Activated CD4-positive, CD25-positive, alpha-beta regulatory T cell treated with anti-CD3 and anti-CD28 coated beads, Interleukin-2, amount 50 U/mL, for 72 hours (primary cell): Measurements from ENCODE around the gene MRPL9.
"Not testable (repeated sequence)": the region's sequence is repeated elsewhere in the genome, so short reads cannot be mapped to it uniquely, and the experiment has no call there.

Experiments
- DNase-seq: peaks from one replicate; pipeline ENCODE4 v3.0.0; 2021

The MRPL9 gene

DNA sequence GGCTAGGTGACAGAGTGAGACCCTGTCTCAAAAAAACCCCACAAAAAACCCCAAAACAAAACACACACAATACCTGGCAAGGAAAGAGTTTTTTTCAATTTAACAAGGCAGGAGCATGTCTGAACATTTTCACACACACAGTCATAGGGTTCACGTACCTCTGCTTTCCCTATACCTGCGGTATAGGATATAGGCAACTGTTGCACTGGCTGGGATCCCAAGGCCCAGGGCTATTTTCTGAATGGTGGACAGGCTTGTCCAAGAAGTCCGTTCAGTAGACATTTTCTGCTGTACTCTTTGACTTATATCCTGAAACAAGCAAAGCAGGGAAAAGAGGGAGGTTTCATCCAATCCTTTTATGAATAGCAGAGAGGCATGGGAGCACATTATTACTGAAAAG, 19.4 kb upstream of the MRPL9 start:
- DNase-seq = no peak

DNA sequence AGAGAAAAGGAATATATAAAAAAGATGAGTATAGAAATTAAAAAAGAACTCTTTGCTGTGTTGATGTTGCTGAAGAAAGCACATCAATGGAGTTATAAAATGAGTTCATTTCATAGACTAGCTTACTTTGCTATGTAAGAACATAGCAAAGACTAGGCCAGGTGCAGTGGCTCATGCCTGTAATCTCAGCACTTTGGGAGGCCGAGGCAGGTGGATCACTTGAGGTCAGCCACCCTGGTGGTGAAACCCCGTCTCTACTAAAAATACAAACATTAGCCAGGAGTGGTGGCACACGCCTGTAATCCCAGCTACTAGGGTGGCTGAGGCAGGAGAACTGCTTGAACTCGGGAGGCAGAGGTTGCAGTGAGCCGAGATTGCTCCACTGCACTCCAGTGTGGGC, 18.7 kb upstream of the MRPL9 start:
- not testable (repeated sequence) for DNase-seq

DNA sequence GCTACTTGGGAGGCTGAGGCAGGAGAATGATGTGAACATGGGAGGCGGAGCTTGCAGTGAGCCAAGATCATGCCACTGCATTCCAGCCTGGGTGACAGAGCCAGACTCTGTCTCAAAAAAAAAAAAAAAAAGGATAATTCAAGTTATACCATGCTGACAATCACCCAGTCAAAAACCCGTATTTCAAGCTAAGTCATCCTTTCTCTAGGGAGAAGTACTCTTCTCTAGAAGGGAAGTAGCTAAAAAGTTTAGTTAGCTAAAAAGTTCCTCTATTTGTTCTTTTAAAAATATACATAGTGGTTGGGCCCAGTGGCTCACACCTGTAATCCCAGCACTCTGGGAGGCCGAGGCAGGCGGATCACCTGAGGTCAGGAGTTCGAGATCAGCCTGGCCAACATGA, 17.4 kb upstream of the MRPL9 start:
- DNase-seq = not testable (repeated sequence)

DNA sequence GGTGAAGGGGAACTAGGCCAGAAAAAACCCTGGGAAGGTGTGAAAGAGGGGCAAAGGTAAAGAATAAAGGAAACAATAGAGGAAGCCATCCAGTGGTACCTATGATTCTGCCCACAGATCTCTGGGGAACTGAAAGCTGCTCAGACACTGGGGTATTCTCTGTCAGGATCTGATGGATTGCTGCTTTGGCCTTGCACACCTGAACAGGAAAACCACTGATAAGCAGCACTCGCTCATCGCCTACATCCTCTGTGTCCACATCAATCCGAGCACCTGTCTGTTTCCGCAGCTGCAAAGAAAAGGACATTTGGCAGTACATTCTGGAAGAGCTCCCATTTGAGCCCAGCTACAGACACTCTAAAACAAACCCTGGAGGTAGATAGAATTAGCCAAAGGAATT, 16.6 kb upstream of the MRPL9 start:
- DNase-seq = no peak

DNA sequence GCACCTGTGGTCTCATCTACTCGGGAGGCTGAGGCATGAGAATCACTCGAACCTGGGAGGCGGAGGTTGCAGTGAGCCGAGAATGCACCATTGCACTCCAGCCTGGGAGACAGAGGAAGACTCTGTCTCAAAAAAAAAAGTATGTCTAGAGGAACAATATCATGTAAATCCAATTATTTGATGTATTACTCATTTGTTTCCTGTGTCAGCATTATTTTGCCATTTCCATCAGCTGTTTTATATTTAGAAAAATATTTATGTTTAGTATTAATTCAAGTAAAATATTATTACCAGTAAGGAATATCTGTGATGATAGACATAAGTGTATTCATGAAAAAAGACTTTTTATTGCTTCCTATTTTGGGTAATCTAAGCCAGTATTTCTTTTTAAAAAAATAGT, 14.0 kb upstream of the MRPL9 start:
- DNase-seq = no peak

DNA sequence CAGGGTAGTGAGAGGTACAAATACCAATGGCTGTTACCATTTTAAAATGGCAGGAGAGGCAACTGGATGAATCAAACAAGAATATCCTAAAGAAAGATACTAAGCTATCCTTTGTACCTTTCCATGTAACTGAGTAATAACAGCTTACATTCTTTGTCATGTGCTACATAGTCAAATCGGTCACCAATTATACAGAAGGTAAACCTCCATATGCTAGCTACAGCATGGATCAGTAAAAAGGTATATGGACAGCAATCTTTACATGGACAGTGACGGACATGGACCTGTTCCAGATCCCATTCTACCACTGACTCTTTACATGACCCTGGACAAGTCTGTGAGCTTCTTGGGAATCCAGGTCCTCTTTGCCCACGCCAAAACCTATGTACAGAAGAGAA, 13.4 kb upstream of the MRPL9 start:
- DNase-seq = no peak

DNA sequence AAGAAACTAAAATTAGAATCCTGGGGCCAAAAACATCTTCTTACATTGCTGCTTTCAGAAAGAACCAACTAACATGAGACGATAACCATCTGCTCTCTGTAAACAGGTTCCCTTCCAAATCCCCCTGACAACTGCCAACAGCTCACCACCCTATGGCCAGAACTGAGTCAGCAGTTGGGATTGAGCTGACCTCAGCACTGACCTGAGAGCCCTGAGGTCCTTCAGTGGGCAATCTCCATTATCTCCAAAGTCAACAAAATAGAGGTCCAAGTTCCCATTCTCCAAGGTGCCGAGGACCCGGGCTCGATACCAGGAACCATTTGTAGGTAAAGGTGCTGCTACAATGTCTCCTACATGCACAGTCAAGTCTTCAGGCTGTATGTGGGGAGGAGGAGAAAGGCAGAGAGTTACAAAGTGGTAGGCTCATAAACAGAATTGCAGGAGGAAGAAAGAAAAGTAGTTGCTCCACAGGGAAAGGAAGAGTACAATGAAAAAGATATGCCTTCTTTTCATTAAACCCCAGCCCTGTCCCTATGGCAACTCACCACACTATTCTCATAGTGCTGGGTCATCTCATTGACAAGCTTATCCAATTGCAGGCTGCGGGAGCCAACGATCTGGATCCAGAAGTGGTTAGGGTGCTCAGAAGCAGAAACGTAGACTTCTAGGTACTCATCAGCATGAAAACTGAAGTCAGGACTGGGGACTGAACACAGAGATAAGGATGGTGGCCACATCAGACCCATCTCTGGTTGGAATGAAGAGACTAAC, 12.8 kb upstream of the MRPL9 start:
- no peak for DNase-seq

DNA sequence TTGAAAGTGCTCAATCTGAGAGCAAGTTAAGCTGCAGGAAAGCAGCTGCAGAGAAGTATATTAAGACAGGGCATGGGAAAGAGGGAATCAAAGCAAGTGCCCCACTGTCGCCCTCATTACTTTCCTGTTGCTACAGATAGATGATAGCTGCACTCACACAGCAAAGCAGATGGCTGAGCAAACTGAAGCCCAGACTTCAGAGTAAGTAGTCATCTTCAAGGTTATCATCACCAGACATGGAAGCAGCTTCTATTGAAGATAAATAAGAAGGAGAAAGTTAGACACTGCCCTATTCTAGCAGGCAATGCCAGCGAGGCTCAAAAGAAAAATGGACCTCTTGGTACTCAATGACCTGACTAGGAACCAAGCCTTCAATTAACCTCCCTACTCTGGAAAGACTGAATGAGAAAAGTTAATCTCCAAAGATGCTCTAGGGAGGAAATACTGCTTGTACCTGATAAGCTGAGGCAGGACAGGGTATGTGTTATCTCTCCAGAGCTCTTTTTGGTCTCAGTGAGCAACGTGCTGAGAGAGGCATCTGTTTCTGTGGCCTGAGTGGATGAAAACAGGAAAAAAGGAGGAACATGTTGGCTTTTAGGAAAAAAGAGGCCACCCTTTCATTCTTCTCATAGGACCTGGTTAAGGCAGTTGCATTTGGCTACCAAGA, 11.1 kb upstream of the MRPL9 start:
- no peak for DNase-seq

DNA sequence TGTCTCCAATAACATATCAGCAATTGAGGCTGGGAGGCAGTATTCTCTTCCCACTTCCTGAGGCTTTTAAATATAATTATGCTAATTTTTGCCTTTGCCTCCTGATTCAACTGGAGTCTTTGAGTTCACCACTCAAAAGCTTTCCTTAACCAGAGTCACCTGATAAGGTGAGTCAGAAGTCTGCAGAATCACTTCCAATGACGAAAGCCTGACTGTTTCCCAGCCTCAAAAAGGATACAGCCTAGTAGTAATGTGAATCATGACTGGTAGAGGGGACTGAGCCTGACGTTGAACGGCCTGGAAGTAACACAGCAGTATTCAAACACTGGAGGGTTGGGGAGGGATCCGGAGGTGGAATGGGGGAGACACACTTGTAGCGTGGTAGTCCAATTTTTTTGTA, 10.4 kb upstream of the MRPL9 start:
- no peak for DNase-seq

DNA sequence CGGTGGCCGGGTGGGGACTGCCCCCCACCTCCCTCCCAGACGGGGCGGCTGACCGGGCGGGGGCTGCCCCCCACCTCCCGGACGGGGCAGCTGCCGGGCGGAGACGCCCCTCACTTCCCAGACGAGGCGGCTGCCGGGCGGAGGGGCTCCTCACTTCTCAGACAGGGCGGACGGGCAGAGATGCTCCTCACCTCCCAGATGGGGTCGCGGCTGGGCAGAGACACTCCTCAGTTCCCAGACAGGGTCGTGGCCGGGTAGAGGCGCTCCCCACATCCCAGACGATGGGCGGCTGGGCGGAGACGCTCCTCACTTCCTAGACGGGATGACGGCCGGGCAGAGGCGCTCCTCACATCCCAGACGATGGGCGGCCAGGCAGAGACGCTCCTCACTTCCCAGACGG, 6.0 kb upstream of the MRPL9 start:
- not testable (repeated sequence) for DNase-seq

DNA sequence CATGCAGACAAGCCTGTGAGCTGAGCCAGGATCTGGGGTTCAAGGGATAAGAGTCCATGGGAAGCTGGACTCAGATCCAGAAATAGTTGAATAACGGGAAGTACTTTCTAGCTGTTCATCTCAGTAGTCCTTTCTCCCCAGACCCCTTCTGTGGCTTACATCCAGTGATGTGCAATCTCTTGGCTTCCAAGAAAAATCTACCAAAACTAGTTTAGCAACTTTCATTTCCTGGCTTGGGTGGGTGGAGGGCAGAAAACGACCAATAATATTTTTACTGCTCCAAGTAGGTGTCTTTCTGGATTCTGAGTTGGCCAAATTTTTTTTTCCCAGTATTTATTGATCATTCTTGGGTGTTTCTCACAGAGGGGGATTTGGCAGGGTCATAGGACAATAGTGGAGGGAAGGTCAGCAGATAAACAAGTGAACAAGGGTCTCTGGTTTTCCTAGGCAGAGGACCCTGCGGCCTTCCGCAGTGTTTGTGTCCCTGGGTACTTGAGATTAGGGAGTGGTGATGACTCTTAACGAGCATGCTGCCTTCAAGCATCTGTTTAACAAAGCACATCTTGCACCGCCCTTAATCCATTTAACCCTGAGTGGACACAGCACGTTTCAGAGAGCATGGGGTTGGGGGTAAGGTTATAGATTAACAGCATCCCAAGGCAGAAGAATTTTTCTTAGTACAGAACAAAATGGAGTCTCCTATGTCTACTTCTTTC, 5.2 kb upstream of the MRPL9 start:
- not testable (repeated sequence) for DNase-seq

DNA sequence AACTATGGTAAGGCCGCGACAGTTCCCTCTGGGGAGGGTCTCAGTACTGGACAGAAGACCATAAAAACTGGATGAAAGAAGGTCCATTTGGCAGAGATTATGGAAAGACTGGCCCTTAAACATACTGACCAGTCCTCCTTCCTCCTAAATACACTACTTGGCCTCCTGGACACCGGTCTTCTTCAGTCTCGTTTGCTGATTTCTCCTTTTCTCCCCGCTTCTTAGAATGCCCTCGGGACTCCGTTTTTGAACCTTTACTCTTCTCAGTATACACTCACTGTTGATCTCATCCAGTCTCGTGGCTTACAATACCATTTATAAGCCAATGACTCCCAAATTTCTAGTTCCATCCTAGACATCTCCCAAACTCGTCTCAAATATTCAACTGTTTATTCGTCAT, 694 bp upstream of the MRPL9 start:
- no peak for DNase-seq

DNA sequence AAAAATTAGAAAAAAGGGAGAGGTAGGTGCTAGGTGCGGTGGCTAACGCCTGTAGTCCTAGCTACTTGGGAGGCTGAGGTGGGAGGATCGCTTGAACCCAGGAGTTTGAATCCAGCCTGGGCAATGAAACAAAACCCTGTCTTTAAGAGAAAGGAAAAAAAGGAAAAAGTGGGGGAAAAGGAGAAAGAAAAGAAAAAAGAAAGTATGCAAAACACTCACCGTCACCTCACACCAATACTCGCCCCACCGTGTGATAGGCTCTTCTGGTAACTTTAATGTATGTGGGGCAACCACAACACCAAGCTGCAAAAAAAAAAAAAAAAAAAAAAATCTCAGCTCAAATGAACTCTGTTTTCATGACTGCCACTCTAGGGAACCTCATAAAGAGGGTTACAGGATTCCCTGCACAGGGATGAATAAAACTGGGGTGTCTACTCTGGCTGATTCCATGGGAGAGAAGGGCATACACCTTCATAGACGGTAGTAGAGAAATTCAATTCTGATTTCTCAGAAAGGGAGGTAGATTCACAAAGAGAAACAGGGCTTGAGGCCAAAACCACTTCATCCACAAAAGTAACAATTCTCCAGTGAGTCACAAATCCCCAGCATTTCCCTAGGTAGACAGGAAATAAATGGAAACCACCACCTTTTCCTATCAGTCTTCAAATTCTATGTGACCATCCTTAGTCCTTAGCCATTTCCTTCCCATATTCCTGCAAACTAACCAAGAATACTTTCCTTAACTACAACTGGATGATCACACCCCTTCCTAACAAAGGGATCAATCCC, 2.5 kb downstream of the MRPL9 start:
- no peak for DNase-seq

DNA sequence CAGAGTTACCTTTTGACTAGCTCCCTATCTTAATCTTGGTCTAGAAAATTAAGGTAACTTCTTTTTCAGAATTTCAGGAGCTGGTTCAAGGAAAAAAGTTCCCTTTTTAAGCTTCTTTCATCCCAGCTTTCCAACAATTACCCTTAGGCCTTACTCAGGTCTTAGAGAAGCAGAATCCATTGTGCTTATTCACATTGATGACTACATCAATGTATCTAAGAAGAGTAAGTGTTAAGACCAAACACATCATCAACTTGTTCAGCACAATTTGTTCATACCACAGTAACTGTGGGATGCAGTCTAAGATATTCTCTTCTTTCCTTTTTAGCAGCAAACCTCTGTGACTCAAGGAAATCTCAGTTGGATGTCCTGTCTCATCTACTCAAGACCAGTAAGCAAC, 4.1 kb downstream of the MRPL9 start:
- no peak for DNase-seq

DNA sequence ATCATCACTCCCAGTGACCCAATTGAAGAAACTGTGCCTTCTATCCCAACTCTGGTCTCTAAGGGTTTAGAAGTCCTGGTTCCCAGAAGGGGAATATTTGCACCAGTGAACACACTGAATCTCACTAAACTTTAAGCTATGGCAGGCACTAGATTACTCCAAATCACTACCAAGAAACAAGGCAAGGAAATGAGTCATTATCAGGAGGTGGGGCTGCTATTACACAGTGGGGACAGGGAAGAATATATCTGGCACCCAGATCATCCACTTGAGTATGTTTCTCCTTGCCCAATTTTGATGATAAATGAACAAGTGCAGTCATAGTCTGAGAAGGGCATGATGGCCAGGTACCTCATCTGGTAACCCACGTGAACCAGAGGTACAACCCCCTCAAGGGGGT, 7.0 kb downstream of the MRPL9 start:
- no peak for DNase-seq

DNA sequence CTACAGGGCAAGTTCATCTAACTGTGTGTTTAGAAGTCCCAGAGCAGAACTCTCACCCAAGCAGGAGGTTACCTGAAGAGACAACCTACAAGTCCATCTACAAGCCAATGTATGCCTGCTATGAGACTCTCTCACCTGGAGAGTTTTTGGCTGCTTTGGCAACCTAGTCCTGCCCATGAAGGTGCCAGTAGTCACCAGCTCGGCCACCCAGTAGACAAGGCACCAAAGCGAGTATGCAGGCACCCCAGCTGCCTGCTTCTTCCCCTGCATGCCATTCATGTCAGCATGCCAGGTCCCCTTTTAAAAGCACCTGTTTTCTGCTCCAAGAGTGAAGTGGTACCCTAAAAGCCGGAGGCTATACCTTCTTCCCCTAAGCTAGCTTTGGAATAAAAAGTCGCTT, 21.8 kb downstream of the MRPL9 start:
- DNase-seq = no peak

DNA sequence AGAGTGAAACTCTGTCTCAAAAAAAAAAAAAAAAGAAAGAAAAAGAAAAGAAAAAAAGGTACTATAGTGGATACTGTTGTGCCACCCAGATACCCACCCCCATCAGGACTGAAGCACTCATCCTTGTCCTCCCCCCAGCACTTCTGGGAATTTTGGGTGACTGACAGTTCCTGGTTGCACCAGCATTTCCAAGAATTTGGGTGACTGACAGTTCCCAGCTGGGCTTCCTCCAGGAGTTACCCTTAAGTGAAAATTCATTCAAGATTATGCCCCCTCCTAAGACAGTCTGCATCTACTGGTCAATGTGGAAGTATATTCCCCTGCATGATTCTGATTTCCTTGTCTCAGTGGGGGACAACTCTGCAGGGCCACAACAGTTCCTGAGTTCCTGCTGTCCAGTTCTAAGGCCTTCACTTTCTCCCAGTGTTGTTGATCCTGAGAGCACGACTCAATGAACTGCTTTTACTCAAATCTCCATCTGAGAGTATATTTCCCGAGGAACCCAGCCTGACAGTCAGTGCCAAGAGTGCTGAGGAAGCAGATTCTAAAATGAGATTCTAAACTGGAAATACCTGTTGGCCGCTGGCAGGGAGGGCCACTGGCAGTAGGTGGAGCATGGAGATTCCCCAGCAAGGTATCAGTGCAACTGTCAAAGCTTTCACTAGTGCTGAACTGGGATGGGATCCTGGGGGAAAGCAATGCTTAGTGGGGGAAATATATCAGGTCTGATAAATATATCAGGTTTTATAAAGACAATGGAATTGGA, 23.5 kb downstream of the MRPL9 start:
- DNase-seq = no peak

DNA sequence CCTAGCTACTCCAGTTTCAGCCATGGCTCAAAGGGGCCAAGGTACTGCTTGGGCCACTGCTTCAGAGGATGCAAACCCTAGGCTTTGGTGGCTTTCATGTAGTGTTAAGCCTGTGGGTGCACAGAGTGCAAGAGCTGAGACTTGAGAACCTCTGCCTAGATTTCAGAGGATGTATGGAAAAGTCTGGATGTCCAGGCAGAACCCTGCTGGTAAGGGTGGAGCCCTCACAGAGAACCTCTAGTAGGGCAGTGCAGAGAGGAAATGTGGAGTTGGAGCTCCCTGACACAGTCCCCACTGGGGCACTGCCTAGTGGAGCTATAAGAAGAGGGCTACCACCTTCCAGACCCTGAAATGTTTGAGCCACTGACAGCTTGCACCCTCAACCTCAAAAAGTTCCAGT, 25.8 kb downstream of the MRPL9 start:
- DNase-seq = no peak

DNA sequence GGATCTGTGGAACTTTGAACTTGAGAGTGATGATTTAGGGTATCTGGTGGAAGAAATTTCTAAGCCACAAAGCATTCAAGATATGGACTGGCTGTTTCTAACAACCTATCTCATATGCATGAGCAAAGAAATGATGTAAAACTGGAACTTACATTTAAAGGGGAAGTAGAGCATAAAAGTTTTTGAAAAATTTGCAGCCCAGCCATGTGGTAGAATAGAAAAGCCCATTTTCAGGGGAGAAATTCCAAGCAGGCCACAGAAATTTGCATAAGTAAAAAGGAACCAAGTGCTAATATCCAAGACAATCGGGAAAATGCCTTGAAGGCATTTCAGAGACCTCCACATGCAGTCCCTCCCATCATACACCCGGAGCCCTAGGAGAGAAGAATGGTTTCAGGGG, 26.3 kb downstream of the MRPL9 start:
- DNase-seq = no peak

DNA sequence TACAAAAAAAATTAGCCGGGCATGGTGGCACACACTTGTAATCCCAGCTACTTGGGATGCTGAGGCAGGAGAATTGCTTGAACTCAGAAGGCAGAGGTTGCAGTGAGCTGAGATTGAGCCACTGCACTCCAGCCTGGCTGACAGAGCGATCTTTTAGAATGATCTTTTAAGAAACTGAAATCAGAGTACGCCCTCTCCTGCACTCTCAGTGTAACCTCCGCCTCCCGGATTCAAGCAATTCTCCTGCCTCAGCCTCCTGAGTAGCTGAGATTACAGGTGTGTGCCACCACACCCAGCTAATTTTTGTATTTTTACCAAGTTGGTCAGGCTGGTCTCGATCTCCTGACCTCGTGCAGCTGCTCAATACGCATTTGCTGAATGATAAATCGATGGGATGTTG, 29.3 kb downstream of the MRPL9 start:
- DNase-seq = not testable (repeated sequence)

DNA sequence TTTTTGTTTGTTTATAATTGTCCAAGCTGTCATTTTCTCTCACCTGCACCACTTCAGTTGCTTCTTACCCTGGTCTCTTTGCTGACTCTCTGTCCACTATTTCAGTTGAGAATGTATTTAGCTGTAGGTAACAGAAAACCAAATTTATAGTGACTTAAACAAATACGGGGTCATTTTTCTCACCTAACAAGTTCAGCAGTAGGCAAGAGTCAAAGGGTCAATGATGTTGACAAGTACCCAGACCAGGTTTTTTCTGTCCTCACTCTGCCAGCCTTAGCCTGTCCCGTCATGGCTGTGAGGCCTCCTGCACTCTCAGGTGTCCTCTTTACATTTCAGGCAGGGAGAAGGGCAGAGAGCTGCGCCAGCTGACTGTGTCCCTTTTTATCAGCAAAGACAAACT, 30.2 kb downstream of the MRPL9 start:
- DNase-seq = no peak

DNA sequence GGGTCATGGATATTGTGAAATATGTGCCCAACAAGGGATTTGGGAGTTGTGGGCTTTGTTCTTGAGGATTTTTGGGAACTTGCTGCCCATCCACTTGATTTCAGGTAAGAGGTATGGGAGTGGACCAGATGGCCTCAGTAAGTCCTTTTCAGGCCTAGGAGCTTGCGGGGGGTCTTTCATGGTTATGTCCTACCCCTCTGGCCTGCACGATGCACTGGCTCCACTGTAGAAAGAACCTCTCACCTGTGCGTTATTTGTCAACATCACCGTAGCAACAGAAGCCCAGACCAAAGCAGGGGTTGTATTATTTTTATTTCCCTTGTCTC, 33.4 kb downstream of the MRPL9 start:
- no peak for DNase-seq
